Glomerular endothelial cell (primary cell): Measurements from ENCODE around the gene DOCK9. TPM values are rescaled to one million over a fixed set of nuclear protein-coding genes. Genes with fewer than 3 reads are reported as not detected.

Source experiments
- DNase-seq: peaks from one replicate; pipeline ENCODE4 v3.0.0-alpha.2; 2011; ENCODE audit warnings: low read depth, low spot score; ENCODE audit errors: extremely low read depth
- total RNA-seq: library from RNA; depleted of rRNA; stranded (reverse); fragments of >200 nt; gene quantifications from 2 replicates; pipeline ENCODE4 v1.2.3, GENCODE V29; 2015

The DOCK9 gene
- total RNA-seq, 1 donor from 2014 or later = 400 TPM

- no peak for DNase-seq
Measured at GRCh38 chr13:98998831-98999638, 21.2 kb upstream of the DOCK9 start.

GRCh38 chr13:98997738-98998641 is 20.1 kb upstream of the DOCK9 start:
- no peak for DNase-seq

- DNase-seq = no peak
Measured at GRCh38 chr13:98997011-98997730, 19.3 kb upstream of the DOCK9 start.

DNA sequence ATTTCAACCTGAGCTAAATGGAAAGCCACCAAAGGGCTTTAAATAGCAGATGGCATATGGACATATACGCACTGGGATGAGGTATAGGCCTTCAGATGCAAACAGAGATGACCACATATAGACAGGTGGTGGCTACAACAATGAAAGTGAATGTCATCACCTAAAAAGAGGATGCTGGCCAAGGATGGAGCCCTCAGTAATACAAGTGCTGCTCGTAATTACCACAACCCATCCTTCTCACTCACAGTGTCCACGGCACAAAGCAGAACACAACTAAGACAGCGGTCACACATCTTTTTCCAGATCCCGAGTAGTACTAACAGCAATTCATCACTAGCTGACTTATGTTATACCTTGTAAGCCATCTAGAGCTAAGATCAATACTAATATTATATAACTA is 18.2 kb upstream of the DOCK9 start:
- DNase-seq = no peak

- DNase-seq = no peak
Measured at GRCh38 chr13:98994896-98995295, 17.0 kb upstream of the DOCK9 start.

DNA sequence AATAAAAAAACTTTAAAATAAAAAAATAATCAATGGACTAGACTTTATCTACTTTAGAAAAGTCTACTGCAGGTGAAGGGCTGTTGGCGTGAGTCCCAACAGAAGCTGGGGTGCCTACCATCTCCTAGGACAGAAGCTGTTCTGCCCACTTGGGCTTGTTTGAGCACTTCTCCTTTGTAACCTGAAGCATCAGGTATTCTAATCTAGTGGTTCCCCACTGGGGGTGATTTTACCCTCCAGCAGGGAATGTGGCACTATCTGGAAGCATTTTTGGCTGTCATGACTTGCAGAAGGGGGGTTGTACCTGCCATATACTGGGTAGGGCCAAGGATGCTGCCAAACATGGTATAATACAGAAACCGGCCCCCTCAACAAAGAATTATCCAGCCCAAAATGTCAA is 16.2 kb upstream of the DOCK9 start:
- no peak for DNase-seq

DNA sequence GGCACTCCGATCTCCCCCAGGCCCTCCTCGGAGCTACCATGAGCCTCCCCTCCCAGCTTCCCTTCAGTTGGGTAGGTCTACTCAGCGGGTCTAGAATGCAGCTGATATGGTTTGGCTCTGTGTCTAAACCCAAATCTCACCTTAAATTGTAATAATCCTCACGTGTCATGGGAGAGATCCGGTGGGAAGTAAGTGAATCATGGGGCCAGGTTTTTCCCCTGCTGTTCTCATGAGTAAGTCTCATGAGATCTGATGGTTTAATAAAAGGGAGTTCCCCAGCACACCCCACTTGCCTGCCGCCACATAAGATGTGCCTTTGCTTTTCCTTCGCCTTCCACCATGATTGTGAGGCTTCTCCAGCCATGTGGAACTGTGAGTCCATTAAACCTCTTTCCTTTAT is 14.5 kb upstream of the DOCK9 start:
- DNase-seq = no peak

DNA sequence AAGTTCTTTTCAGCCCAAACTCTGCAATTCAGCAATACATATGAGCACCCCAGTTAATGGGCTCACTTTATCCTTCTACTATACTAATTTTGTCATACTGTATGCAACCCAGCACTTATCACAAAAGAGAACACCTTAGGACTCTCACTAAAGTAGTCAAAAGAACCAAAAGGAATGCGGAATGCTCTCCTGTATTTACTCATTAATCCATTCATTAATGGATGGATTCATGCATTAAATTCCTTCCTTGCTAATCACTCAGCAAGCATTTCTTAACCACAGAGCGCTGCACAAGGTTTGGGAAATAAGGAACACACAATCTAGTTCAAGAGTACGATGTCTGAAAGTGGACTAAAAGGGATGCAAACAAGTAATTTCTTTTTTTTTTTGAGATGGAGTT is 12.8 kb upstream of the DOCK9 start:
- no peak for DNase-seq

- DNase-seq = no peak
Measured at GRCh38 chr13:98989469-98990235, 11.8 kb upstream of the DOCK9 start.

GRCh38 chr13:98988780-98989179 is 10.9 kb upstream of the DOCK9 start:
- DNase-seq = no peak

DNA sequence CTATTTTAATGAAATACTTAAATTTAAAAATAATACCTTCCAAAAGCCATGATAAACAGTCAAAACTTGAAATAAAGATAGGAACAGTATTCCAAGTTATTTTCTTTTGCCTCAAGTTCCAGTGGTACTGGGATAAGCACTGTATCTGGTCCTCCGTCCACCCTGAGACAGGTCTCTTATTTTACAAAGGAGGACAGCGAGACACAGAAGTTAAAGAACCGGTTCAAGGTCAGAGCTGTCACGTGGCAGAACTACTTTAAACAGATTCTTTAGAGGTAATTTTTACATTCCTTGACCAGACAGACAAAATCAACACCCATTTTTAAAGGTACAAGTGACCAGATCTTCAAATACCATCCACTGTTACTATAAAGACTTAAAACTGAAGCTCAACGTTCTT is 10.4 kb upstream of the DOCK9 start:
- no peak for DNase-seq

GRCh38 chr13:98987275-98987674 is 9.4 kb upstream of the DOCK9 start:
- DNase-seq = no peak

GRCh38 chr13:98986226-98986846 is 8.5 kb upstream of the DOCK9 start:
- DNase-seq = no peak

GRCh38 chr13:98985591-98985990 is 7.7 kb upstream of the DOCK9 start:
- DNase-seq = no peak

DNA sequence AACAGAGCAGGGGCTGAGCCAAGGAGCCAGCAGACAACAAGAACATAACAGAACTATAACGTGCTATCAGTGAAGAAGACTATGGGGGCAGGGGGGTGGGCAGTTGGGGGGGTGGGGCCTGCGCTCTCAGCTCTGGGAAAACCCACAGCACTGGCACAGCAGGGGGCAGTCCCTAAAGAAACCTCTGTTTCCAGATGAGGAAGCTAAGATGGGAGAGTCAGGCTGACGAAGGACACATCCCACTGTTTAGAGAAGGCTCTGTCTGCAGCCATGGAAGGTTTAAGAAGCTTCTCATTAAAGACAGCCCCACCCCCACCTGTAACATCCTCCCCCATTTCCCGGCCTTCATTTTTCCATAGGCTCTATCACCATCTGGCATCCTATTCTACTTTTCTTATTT is 7.1 kb upstream of the DOCK9 start:
- DNase-seq = no peak

DNA sequence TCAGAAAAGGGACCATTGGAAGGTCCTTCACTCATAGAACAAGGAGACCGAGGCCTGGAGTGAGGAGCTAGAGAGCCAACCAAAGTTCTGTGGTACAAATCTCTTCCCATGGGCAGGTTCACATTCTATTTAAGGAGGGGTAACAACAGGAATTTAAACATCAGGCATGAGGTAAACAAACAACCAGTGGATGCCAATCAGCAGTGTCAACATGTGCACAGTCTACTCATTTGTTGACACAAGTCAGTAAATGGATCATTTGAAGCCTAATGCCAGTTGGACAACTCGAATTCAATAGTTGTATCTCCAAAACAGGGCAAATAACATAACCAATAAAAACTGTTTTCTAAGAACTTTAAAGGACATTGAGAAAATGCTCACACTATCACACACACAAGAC is 6.3 kb upstream of the DOCK9 start:
- DNase-seq = no peak

DNA sequence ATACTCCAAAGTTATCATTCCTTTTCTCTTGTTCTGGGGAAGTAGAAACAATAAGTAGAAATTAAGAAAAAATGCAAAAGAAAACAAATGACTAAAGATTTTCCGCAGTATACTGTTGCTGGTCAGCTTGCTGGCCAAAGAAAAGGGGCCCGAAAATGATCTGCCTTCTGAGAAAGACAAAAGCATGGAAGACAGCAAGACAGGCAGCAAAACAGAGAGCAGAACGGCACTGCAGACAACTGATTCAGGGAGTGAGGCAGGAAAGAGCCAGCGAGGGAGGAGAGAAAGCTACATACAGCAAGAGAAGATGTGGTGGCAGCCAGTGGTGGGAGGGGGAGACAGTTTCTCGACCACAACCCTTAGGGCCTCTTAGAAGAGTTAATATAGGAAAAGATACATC is 5.3 kb upstream of the DOCK9 start:
- DNase-seq = no peak

GRCh38 chr13:98981369-98982080 is 3.7 kb upstream of the DOCK9 start:
- DNase-seq = no peak

GRCh38 chr13:98979012-98979660 is 1.3 kb upstream of the DOCK9 start:
- no peak for DNase-seq
